GM23338 (cell line): Measurements from ENCODE around the gene MARCHF10. TPM values are rescaled to one million over a fixed set of nuclear protein-coding genes. Genes with fewer than 3 reads are reported as not detected.

ENCODE experiments used
- EZH2phosphoT487 ChIP-seq: fragments of 200-600 bp; sonication (generic); IDR thresholded peaks from one replicate; pipeline ENCODE4 v1.8.1; 2018; ENCODE audit warnings: antibody characterized with exemption; ENCODE audit not compliant: unreplicated experiment
- JUNB ChIP-seq: IDR thresholded peaks from one replicate; pipeline ENCODE4 v1.6.1; 2016; ENCODE audit warnings: antibody characterized with exemption; ENCODE audit not compliant: unreplicated experiment
- NANOG ChIP-seq: IDR thresholded peaks from 2 replicates; pipeline ENCODE4 v1.6.1; 2016; ENCODE audit warnings: antibody characterized with exemption, borderline replicate concordance
- POLR2AphosphoS5 ChIP-seq: IDR thresholded peaks from 2 replicates; pipeline ENCODE4 v1.6.1; 2016; ENCODE audit warnings: antibody characterized with exemption, low read depth
- ZNF114 ChIP-seq: fragments of 250-450 bp; sonication (Bioruptor Pico); IDR thresholded peaks from 2 replicates; pipeline ENCODE4 v1.5.0; 2020; ENCODE audit warnings: mild to moderate bottlenecking, moderate library complexity
- polyA plus RNA-seq: library from polyadenylated mRNA; unstranded; fragments of >200 nt; fragmentation: Nextera tagmentation; extraction: Ambion mirVana; gene quantifications from 2 replicates; pipeline ENCODE4 v1.2.1, GENCODE V29; 2016
- total RNA-seq: library from RNA; depleted of rRNA; stranded (reverse); fragments of >200 nt; shearing (Covaris generic); gene quantifications from 2 replicates; pipeline ENCODE4 v1.2.3, GENCODE V29; 2014
- TF ChIP-seq, protein P1 (sequence below): fragments of 250-450 bp; sonication (Bioruptor Pico); IDR thresholded peaks from 2 replicates; pipeline ENCODE4 v1.5.0; 2020; ENCODE audit warnings: mild to moderate bottlenecking, moderate library complexity
- TF ChIP-seq, protein P2 (sequence below): IDR thresholded peaks from one replicate; pipeline ENCODE4 v1.6.1; 2018; ENCODE audit warnings: antibody characterized with exemption; ENCODE audit not compliant: unreplicated experiment

The MARCHF10 gene
- total and polyA plus RNA-seq, 2 experiments from 2014 or later: 0.50 TPM; not detected in 1

- TF ChIP-seq, protein P1, sequence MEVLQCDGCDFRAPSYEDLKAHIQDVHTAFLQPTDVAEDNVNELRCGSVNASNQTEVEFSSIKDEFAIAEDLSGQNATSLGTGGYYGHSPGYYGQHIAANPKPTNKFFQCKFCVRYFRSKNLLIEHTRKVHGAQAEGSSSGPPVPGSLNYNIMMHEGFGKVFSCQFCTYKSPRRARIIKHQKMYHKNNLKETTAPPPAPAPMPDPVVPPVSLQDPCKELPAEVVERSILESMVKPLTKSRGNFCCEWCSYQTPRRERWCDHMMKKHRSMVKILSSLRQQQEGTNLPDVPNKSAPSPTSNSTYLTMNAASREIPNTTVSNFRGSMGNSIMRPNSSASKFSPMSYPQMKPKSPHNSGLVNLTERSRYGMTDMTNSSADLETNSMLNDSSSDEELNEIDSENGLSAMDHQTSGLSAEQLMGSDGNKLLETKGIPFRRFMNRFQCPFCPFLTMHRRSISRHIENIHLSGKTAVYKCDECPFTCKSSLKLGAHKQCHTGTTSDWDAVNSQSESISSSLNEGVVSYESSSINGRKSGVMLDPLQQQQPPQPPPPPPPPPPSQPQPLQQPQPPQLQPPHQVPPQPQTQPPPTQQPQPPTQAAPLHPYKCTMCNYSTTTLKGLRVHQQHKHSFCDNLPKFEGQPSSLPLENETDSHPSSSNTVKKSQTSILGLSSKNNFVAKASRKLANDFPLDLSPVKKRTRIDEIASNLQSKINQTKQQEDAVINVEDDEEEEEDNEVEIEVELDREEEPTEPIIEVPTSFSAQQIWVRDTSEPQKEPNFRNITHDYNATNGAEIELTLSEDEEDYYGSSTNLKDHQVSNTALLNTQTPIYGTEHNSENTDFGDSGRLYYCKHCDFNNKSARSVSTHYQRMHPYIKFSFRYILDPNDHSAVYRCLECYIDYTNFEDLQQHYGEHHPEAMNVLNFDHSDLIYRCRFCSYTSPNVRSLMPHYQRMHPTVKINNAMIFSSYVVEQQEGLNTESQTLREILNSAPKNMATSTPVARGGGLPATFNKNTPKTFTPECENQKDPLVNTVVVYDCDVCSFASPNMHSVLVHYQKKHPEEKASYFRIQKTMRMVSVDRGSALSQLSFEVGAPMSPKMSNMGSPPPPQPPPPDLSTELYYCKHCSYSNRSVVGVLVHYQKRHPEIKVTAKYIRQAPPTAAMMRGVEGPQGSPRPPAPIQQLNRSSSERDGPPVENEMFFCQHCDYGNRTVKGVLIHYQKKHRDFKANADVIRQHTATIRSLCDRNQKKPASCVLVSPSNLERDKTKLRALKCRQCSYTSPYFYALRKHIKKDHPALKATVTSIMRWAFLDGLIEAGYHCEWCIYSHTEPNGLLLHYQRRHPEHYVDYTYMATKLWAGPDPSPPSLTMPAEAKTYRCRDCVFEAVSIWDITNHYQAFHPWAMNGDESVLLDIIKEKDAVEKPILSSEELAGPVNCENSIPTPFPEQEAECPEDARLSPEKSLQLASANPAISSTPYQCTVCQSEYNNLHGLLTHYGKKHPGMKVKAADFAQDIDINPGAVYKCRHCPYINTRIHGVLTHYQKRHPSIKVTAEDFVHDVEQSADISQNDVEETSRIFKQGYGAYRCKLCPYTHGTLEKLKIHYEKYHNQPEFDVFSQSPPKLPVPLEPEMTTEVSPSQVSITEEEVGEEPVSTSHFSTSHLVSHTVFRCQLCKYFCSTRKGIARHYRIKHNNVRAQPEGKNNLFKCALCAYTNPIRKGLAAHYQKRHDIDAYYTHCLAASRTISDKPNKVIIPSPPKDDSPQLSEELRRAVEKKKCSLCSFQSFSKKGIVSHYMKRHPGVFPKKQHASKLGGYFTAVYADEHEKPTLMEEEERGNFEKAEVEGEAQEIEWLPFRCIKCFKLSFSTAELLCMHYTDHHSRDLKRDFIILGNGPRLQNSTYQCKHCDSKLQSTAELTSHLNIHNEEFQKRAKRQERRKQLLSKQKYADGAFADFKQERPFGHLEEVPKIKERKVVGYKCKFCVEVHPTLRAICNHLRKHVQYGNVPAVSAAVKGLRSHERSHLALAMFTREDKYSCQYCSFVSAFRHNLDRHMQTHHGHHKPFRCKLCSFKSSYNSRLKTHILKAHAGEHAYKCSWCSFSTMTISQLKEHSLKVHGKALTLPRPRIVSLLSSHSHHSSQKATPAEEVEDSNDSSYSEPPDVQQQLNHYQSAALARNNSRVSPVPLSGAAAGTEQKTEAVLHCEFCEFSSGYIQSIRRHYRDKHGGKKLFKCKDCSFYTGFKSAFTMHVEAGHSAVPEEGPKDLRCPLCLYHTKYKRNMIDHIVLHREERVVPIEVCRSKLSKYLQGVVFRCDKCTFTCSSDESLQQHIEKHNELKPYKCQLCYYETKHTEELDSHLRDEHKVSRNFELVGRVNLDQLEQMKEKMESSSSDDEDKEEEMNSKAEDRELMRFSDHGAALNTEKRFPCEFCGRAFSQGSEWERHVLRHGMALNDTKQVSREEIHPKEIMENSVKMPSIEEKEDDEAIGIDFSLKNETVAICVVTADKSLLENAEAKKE (CRISPR knock-in tag): no peak
- TF ChIP-seq, protein P2, sequence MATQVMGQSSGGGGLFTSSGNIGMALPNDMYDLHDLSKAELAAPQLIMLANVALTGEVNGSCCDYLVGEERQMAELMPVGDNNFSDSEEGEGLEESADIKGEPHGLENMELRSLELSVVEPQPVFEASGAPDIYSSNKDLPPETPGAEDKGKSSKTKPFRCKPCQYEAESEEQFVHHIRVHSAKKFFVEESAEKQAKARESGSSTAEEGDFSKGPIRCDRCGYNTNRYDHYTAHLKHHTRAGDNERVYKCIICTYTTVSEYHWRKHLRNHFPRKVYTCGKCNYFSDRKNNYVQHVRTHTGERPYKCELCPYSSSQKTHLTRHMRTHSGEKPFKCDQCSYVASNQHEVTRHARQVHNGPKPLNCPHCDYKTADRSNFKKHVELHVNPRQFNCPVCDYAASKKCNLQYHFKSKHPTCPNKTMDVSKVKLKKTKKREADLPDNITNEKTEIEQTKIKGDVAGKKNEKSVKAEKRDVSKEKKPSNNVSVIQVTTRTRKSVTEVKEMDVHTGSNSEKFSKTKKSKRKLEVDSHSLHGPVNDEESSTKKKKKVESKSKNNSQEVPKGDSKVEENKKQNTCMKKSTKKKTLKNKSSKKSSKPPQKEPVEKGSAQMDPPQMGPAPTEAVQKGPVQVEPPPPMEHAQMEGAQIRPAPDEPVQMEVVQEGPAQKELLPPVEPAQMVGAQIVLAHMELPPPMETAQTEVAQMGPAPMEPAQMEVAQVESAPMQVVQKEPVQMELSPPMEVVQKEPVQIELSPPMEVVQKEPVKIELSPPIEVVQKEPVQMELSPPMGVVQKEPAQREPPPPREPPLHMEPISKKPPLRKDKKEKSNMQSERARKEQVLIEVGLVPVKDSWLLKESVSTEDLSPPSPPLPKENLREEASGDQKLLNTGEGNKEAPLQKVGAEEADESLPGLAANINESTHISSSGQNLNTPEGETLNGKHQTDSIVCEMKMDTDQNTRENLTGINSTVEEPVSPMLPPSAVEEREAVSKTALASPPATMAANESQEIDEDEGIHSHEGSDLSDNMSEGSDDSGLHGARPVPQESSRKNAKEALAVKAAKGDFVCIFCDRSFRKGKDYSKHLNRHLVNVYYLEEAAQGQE: no peak
- TF ChIP-seq JUNB (no peak), ZNF114 (CRISPR knock-in tag) (no peak), POLR2AphosphoS5 (no peak), NANOG (no peak), EZH2phosphoT487 (no peak)
These were observed 73.0 kb downstream of the MARCHF10 start (continued) for GRCh38 chr17:62735044-62735651.
